T-cell (primary cell): ENCODE measurements around the gene CA10. TPM values are rescaled to one million over a fixed set of nuclear protein-coding genes. Genes with fewer than 3 reads are reported as not detected.

Experiments used
- ATAC-seq, 4 experiments: fragments of 200-7000 bp in 3 of 4; fragments of 150-1000 bp in 1 of 4; cut with Tn5 transposase; replicated peaks in 1 of 4; 1 replicate in 3 of 4; 2 replicates in 1 of 4; pipeline ENCODE4 v1.10.0; 2021; ENCODE audit warnings: moderate library complexity in 3 of 4, mild to moderate bottlenecking in 2 of 4, moderate number of reproducible peaks in 1 of 4
- CTCF ChIA-PET, 2 donors: fragments of 300-600 bp; sonication (Branson Sonifier 250); formaldehyde crosslinking; loops; one replicate each; lab custom pipeline; 2022; ENCODE audit warnings: antibody characterized with exemption in 2 of 2; lab: Charles Lee
- POLR2A ChIA-PET, 2 donors: fragments of 300-600 bp; sonication (Branson Sonifier 250); formaldehyde crosslinking; loops; one replicate each; lab custom pipeline; 2022; ENCODE audit warnings: antibody characterized with exemption in 2 of 2; lab: Charles Lee
- DNase-seq, 35 experiments: peaks; one replicate each; pipeline versions ENCODE4 v3.0.0 to v3.0.0-alpha.2; 2013 to 2023
- H3K27ac ChIP-seq: one replicate; pipeline ENCODE4 v1.5.1; 2013; ENCODE audit warnings: low read length
- H3K27me3 ChIP-seq, 2 experiments: replicated peaks in 1 of 2; 1 replicate in 1 of 2; 2 replicates in 1 of 2; pipeline versions ENCODE4 v1.6.1 to v1.7.0; 2013; ENCODE audit warnings: low read length in 1 of 2, mixed read lengths in 1 of 2; ENCODE audit not compliant: control insufficient read depth in 2 of 2, insufficient read depth in 2 of 2; ENCODE audit errors: extremely low read depth in 1 of 2
- H3K36me3 ChIP-seq, 2 donors: 1 replicate in 1 of 2; 2 replicates in 1 of 2; pipeline versions ENCODE4 v1.6.1 to v1.7.0; 2013; ENCODE audit warnings: low read length in 1 of 2; ENCODE audit not compliant: control insufficient read depth in 2 of 2, insufficient read depth in 1 of 2; ENCODE audit errors: extremely low read depth in 1 of 2
- H3K4me1 ChIP-seq, 2 experiments: 1 replicate in 1 of 2; 2 replicates in 1 of 2; pipeline versions ENCODE4 v1.6.1 to v1.7.0; 2013; ENCODE audit warnings: low read length in 2 of 2, mixed read lengths in 1 of 2; ENCODE audit not compliant: insufficient read depth in 2 of 2, control insufficient read depth in 1 of 2; ENCODE audit errors: extremely low read depth in 1 of 2
- H3K4me3 ChIP-seq, 2 donors: 1 replicate in 1 of 2; 2 replicates in 1 of 2; pipeline versions ENCODE4 v1.5.1 to v1.7.0; 2013; ENCODE audit warnings: mild to moderate bottlenecking in 2 of 2, low read length in 1 of 2, moderate library complexity in 1 of 2; ENCODE audit not compliant: control insufficient read depth in 1 of 2; ENCODE audit errors: extremely low read depth in 1 of 2
- H3K9me3 ChIP-seq: 2 replicates; pipeline ENCODE4 v1.7.0; 2013
- H3K27ac Mint-ChIP-seq, 2 donors: one replicate each; pipeline ENCODE4 v1.8.0; 2020 to 2021; ENCODE audit warnings: mild to moderate bottlenecking in 2 of 2, mixed read lengths in 2 of 2
- H3K27me3 Mint-ChIP-seq, 2 donors: one replicate each; pipeline ENCODE4 v1.8.0; 2021 to 2022; ENCODE audit warnings: mixed read lengths in 2 of 2
- H3K36me3 Mint-ChIP-seq: one replicate; pipeline ENCODE4 v1.8.0; 2021; ENCODE audit warnings: mixed read lengths
- H3K4me1 Mint-ChIP-seq, 3 donors: one replicate each; pipeline ENCODE4 v1.8.0; 2020 to 2022; ENCODE audit warnings: mixed read lengths in 3 of 3, mild to moderate bottlenecking in 1 of 3
- H3K4me3 Mint-ChIP-seq, 3 donors: one replicate each; pipeline ENCODE4 v1.8.0; 2020 to 2022; ENCODE audit warnings: mild to moderate bottlenecking in 3 of 3, mixed read lengths in 3 of 3, moderate library complexity in 3 of 3
- H3K9me3 Mint-ChIP-seq, 3 donors: one replicate each; pipeline ENCODE4 v1.8.0; 2020 to 2022; ENCODE audit warnings: mixed read lengths in 3 of 3
- WGBS: methylation state at CpG from one replicate; pipeline ENCODE4 v1.1.5; 2013; ENCODE audit warnings: missing lambda C conversion rate; ENCODE audit not compliant: insufficient coverage; 5-methylcytosine and 5-hydroxymethylcytosine counted together
- total RNA-seq, 35 experiments: library from RNA in 6 of 35; stranded (reverse) in 6 of 35; fragments of 120-200 nt in 1 of 35; gene quantifications; one replicate each; pipeline versions ENCODE4 v1.2.1 to v1.2.4 and lab custom pipeline; 2013 to 2026

Gene CA10
- total RNA-seq, 5 donors from 2014 or later (not counting 1 experiment from before 2014, with no cell fraction given): 0.30 TPM; not detected in 4

- 90% methylated on average over 3 of the region's 12 CpGs for WGBS
- ATAC-seq: no peak
- H3K4me3 Mint-ChIP-seq: no peak overlapping the region
- H3K9me3 ChIP-seq: no peaks in the 10 kb centered on the region
- no peak overlapping the region for H3K4me3 ChIP-seq
- H3K36me3 ChIP-seq: no peaks in the 10 kb centered on the region
- no peaks in the 10 kb centered on the region for H3K27me3 ChIP-seq
- ChIA-PET CTCF (no interaction called here), POLR2A (no interaction called here)
- H3K36me3 Mint-ChIP-seq: no peaks in the 10 kb centered on the region
- H3K4me1 ChIP-seq: no peaks in the 10 kb centered on the region
- no peak overlapping the region for H3K27ac ChIP-seq
- no peak overlapping the region for H3K27ac Mint-ChIP-seq
- H3K4me1 Mint-ChIP-seq: no peaks in the 10 kb centered on the region
- peaks cover 11 to 15% of the 10 kb centered on the region in 2 donors for H3K27me3 Mint-ChIP-seq
- no peaks in the 10 kb centered on the region for H3K9me3 Mint-ChIP-seq
- no peak for DNase-seq
Measured at GRCh38 chr17:51674579-51675255, 483.8 kb downstream of the CA10 start.

DNA sequence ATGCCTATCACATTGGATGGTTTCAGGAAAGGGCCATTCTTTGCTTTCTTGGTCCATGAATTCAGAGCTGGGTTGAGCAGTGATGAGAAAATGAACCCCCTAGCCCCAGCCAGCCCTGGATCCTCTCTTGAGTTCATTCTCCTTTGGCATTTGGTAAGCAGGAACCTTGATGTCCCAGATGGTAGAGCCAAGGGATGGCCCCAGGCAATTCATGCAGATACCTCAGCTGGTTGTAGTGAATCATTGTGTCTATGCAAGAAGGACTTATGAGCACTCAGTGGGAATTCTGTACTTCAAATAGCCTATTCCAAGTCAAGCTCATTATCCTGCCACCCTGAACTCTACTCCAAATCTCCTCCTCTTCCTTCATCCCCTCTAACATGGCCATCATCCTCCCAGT is 485.4 kb downstream of the CA10 start:
- H3K4me1 Mint-ChIP-seq: no peaks in the 10 kb centered on the region
- no peaks in the 10 kb centered on the region for H3K4me1 ChIP-seq
- no peak for ATAC-seq
- H3K4me3 ChIP-seq: no peak overlapping the region
- no peak overlapping the region for H3K4me3 Mint-ChIP-seq
- H3K27me3 Mint-ChIP-seq: peaks cover 11 to 15% of the 10 kb centered on the region in 2 donors
- no peak overlapping the region for H3K27ac Mint-ChIP-seq
- no peaks in the 10 kb centered on the region for H3K9me3 ChIP-seq
- H3K9me3 Mint-ChIP-seq: no peaks in the 10 kb centered on the region
- CTCF ChIA-PET: no interaction called here
- no peaks in the 10 kb centered on the region for H3K27me3 ChIP-seq
- H3K27ac ChIP-seq: no peak overlapping the region
- H3K36me3 Mint-ChIP-seq: no peaks in the 10 kb centered on the region
- H3K36me3 ChIP-seq: no peaks in the 10 kb centered on the region
- POLR2A ChIA-PET: no interaction called here
- no peak for DNase-seq

DNA sequence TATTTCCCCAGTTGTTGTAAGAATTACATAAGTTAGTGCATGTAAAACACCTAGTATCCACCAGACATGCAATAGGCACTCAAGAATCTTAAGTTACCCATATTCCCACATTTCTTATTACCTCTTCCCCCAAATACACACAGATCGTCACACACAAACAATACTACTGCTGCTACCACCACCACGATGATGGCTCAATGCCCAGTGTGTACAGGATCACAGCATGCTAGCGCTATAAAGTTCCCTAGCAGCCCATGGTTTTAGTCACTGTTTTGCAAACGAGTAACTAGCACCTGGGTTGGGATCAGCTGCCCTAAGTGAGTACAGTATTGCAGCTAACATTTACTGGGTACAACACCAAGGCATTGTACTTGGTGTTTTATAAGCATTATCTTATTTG is 486.4 kb downstream of the CA10 start:
- ChIA-PET POLR2A (no interaction called here), CTCF (no interaction called here)
- no peaks in the 10 kb centered on the region for H3K4me1 ChIP-seq
- Mint-ChIP-seq H3K27ac (no peak overlapping the region), H3K4me3 (no peak overlapping the region), H3K27me3 (peaks cover 11 to 19% of the 10 kb centered on the region in 2 donors), H3K9me3 (no peaks in the 10 kb centered on the region), H3K4me1 (no peaks in the 10 kb centered on the region), H3K36me3 (no peaks in the 10 kb centered on the region)
- no peaks in the 10 kb centered on the region for H3K9me3 ChIP-seq
- no peak overlapping the region for H3K4me3 ChIP-seq
- no peak for DNase-seq
- H3K36me3 ChIP-seq: no peaks in the 10 kb centered on the region
- WGBS: 46% methylated on average over 3 of the region's 4 CpGs
- H3K27me3 ChIP-seq: no peaks in the 10 kb centered on the region
- no peak for ATAC-seq
- no peak overlapping the region for H3K27ac ChIP-seq

GRCh38 chr17:51670899-51671298 is 487.6 kb downstream of the CA10 start:
- H3K27ac Mint-ChIP-seq: no peak overlapping the region

GRCh38 chr17:51668963-51669246 is 489.6 kb downstream of the CA10 start:
- H3K4me1 Mint-ChIP-seq: no peaks in the 10 kb centered on the region
- POLR2A ChIA-PET: no interaction called here
- WGBS: 92% methylated on average over 11 of the region's 11 CpGs

More at GRCh38 chr17:51670899-51671298, 487.6 kb downstream of the CA10 start:
- Histone ChIP-seq H3K4me1 (no peaks in the 10 kb centered on the region), H3K4me3 (no peak overlapping the region), H3K27me3 (peaks cover 0 to under 1% of the 10 kb centered on the region in 2 experiments), H3K9me3 (no peaks in the 10 kb centered on the region), H3K36me3 (no peaks in the 10 kb centered on the region), H3K27ac (no peak overlapping the region)
- POLR2A ChIA-PET: no interaction called here
- DNase-seq (no peak), ATAC-seq (no peak)
- Mint-ChIP-seq H3K36me3 (no peaks in the 10 kb centered on the region), H3K4me3 (no peak overlapping the region), H3K27me3 (peaks cover 14 to 21% of the 10 kb centered on the region in 2 donors), H3K4me1 (no peaks in the 10 kb centered on the region), H3K9me3 (no peaks in the 10 kb centered on the region)
- CTCF ChIA-PET: no interaction called here
- 100% methylated on average over 3 of the region's 3 CpGs for WGBS

GRCh38 chr17:51668155-51668962 is 490.2 kb downstream of the CA10 start:
- no peaks in the 10 kb centered on the region for H3K4me1 ChIP-seq
- H3K4me3 Mint-ChIP-seq: no peak overlapping the region
- POLR2A ChIA-PET: no interaction called here
- WGBS: 67% methylated on average over 15 of the region's 21 CpGs
- CTCF ChIA-PET: no interaction called here
- H3K27ac ChIP-seq: no peak overlapping the region
- H3K36me3 ChIP-seq: no peaks in the 10 kb centered on the region
- H3K4me3 ChIP-seq: no peak overlapping the region
- DNase-seq: no peak
- no peak overlapping the region for H3K27ac Mint-ChIP-seq
- H3K36me3 Mint-ChIP-seq: no peaks in the 10 kb centered on the region
- H3K4me1 Mint-ChIP-seq: no peaks in the 10 kb centered on the region
- no peaks in the 10 kb centered on the region for H3K9me3 ChIP-seq
- H3K27me3 ChIP-seq: peaks cover 0 to 2% of the 10 kb centered on the region in 2 experiments
- peaks cover 15 to 27% of the 10 kb centered on the region in 2 donors for H3K27me3 Mint-ChIP-seq
- H3K9me3 Mint-ChIP-seq: no peaks in the 10 kb centered on the region
- no peak for ATAC-seq

More at GRCh38 chr17:51668963-51669246, 489.6 kb downstream of the CA10 start:
- CTCF ChIA-PET: interaction anchor here in 1 of 2 donors (0.6 kb wide), 1 partner anchor 440 kb away, joined by 6 read pairs; no protein-coding TSS in a partner anchor
- no peak overlapping the region for H3K27ac Mint-ChIP-seq
- DNase-seq: no peak
- H3K36me3 Mint-ChIP-seq: no peaks in the 10 kb centered on the region
- peaks cover 13 to 22% of the 10 kb centered on the region in 2 donors for H3K27me3 Mint-ChIP-seq
- H3K9me3 ChIP-seq: no peaks in the 10 kb centered on the region
- H3K4me3 ChIP-seq: no peak overlapping the region
- H3K4me3 Mint-ChIP-seq: no peak overlapping the region
- no peak for ATAC-seq
- no peaks in the 10 kb centered on the region for H3K36me3 ChIP-seq
- peaks cover 0 to 2% of the 10 kb centered on the region in 2 experiments for H3K27me3 ChIP-seq
- no peak overlapping the region for H3K27ac ChIP-seq
- no peaks in the 10 kb centered on the region for H3K4me1 ChIP-seq
- no peaks in the 10 kb centered on the region for H3K9me3 Mint-ChIP-seq
